OCI-LY3 (cell line): ENCODE data around the gene SPATA24.

Experiments used
- H2AFZ ChIP-seq: fragments of 200-600, 300-600 bp; shearing (Covaris generic); 2 replicates; pipeline ENCODE4 v1.6.0; 2014; ENCODE audit warnings: antibody characterized with exemption, low read depth, low read length
- H3K27ac ChIP-seq: fragments of 200-600, 300-600 bp; sonication (generic); 2 replicates; pipeline ENCODE4 v1.5.1; 2014; ENCODE audit warnings: mild to moderate bottlenecking, low read length, moderate library complexity, mixed read lengths
- H3K27me3 ChIP-seq: fragments of 200-600, 300-600 bp; sonication (generic); 2 replicates; pipeline ENCODE4 v1.6.1; 2014; ENCODE audit warnings: low read depth, low read length, mixed read lengths
- H3K36me3 ChIP-seq: fragments of 200-600, 300-600 bp; sonication (generic); replicated peaks from 2 replicates; pipeline ENCODE3; 2014; ENCODE audit warnings: low read depth, low read length, mixed read lengths
- H3K4me1 ChIP-seq: fragments of 300-600, 200-600 bp; sonication (generic); 2 replicates; pipeline ENCODE4 v1.6.1; 2014; ENCODE audit warnings: low read length, mixed read lengths
- H3K4me2 ChIP-seq: fragments of 200-600, 300-600 bp; sonication (generic); 2 replicates; pipeline ENCODE4 v1.6.1; 2014; ENCODE audit warnings: low read length, mixed read lengths
- H3K4me3 ChIP-seq: fragments of 300-600, 200-600 bp; sonication (generic); 2 replicates; pipeline ENCODE4 v1.5.1; 2014; ENCODE audit warnings: antibody characterized with exemption, mild to moderate bottlenecking, low read length, moderate library complexity
- H3K79me2 ChIP-seq: fragments of 300-600, 200-600 bp; shearing (Covaris generic); 2 replicates; pipeline ENCODE4 v1.6.1; 2014; ENCODE audit warnings: mild to moderate bottlenecking, low read length, mixed read lengths
- H3K9ac ChIP-seq: fragments of 300-600, 200-600 bp; shearing (Covaris generic); 2 replicates; pipeline ENCODE4 v1.6.0; 2014; ENCODE audit warnings: mild to moderate bottlenecking, low read length, moderate library complexity
- H3K9me3 ChIP-seq: fragments of 200-600, 300-600 bp; shearing (Covaris generic); 2 replicates; pipeline ENCODE4 v1.6.1; 2014; ENCODE audit warnings: low read length, mixed read lengths; ENCODE audit not compliant: insufficient read depth
- H4K20me1 ChIP-seq: fragments of 200-600, 300-600 bp; sonication (generic); 2 replicates; pipeline ENCODE4 v1.6.1; 2016; ENCODE audit warnings: low read length, mixed read lengths; ENCODE audit not compliant: insufficient read depth
- EZH2phosphoT487 ChIP-seq: fragments of 200-600 bp; shearing (Covaris generic); IDR thresholded peaks from 2 replicates; pipeline ENCODE4 v1.6.1; 2018; ENCODE audit warnings: antibody characterized with exemption, mixed run types, low read depth
- TF ChIP-seq, protein P1 (sequence below): fragments of 200-600, 300-600 bp; sonication (generic); IDR thresholded peaks from 2 replicates; pipeline ENCODE4 v1.5.1; 2014; ENCODE audit warnings: antibody characterized with exemption, low read length, low read depth

Gene SPATA24

GRCh38 chr5:139368613-139369012 is 35.3 kb downstream of the SPATA24 start:
- Histone ChIP-seq H3K4me2 (no peak overlapping the region), H3K36me3 (peaks cover 14% of the 10 kb centered on the region), H3K4me1 (no peaks in the 10 kb centered on the region), H3K4me3 (no peak overlapping the region), H3K79me2 (no peaks in the 10 kb centered on the region), H4K20me1 (no peaks in the 10 kb centered on the region), H3K9ac (no peak overlapping the region), H3K27me3 (no peaks in the 10 kb centered on the region), H3K27ac (no peak overlapping the region), H2AFZ (no peak overlapping the region), H3K9me3 (no peaks in the 10 kb centered on the region)
- TF ChIP-seq, protein P1, sequence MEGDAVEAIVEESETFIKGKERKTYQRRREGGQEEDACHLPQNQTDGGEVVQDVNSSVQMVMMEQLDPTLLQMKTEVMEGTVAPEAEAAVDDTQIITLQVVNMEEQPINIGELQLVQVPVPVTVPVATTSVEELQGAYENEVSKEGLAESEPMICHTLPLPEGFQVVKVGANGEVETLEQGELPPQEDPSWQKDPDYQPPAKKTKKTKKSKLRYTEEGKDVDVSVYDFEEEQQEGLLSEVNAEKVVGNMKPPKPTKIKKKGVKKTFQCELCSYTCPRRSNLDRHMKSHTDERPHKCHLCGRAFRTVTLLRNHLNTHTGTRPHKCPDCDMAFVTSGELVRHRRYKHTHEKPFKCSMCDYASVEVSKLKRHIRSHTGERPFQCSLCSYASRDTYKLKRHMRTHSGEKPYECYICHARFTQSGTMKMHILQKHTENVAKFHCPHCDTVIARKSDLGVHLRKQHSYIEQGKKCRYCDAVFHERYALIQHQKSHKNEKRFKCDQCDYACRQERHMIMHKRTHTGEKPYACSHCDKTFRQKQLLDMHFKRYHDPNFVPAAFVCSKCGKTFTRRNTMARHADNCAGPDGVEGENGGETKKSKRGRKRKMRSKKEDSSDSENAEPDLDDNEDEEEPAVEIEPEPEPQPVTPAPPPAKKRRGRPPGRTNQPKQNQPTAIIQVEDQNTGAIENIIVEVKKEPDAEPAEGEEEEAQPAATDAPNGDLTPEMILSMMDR: no peak
- TF ChIP-seq EZH2phosphoT487: no peak

GRCh38 chr5:139364466-139364865 is 39.4 kb downstream of the SPATA24 start:
- H3K36me3 ChIP-seq: peaks cover 17% of the 10 kb centered on the region
- H3K4me3 ChIP-seq: no peak overlapping the region
- H3K4me2 ChIP-seq: no peak overlapping the region
- TF ChIP-seq EZH2phosphoT487: no peak
- TF ChIP-seq, protein P1: no peak
- H3K79me2 ChIP-seq: peaks cover 12% of the 10 kb centered on the region
- H2AFZ ChIP-seq: no peak overlapping the region
- no peak overlapping the region for H3K9ac ChIP-seq
- H3K9me3 ChIP-seq: no peaks in the 10 kb centered on the region
- no peaks in the 10 kb centered on the region for H3K4me1 ChIP-seq
- no peak overlapping the region for H3K27ac ChIP-seq
- H3K27me3 ChIP-seq: no peaks in the 10 kb centered on the region
- H4K20me1 ChIP-seq: no peaks in the 10 kb centered on the region

- H3K27ac ChIP-seq: no peak overlapping the region
- H4K20me1 ChIP-seq: peaks cover under 1% of the 10 kb centered on the region; the same call in 1 of the 2 replicates
- no peaks in the 10 kb centered on the region for H3K27me3 ChIP-seq
- H3K9ac ChIP-seq: no peak overlapping the region
- peaks cover 16% of the 10 kb centered on the region for H3K79me2 ChIP-seq
- TF ChIP-seq, protein P1: no peak
- no peak for TF ChIP-seq EZH2phosphoT487
- no peak overlapping the region for H3K4me3 ChIP-seq
- no peak overlapping the region for H3K4me2 ChIP-seq
- H3K36me3 ChIP-seq: peaks cover 13% of the 10 kb centered on the region
- H3K9me3 ChIP-seq: no peaks in the 10 kb centered on the region
- no peak overlapping the region for H2AFZ ChIP-seq
- H3K4me1 ChIP-seq: no peaks in the 10 kb centered on the region
These were observed 40.0 kb downstream of the SPATA24 start for GRCh38 chr5:139363937-139364336.

DNA sequence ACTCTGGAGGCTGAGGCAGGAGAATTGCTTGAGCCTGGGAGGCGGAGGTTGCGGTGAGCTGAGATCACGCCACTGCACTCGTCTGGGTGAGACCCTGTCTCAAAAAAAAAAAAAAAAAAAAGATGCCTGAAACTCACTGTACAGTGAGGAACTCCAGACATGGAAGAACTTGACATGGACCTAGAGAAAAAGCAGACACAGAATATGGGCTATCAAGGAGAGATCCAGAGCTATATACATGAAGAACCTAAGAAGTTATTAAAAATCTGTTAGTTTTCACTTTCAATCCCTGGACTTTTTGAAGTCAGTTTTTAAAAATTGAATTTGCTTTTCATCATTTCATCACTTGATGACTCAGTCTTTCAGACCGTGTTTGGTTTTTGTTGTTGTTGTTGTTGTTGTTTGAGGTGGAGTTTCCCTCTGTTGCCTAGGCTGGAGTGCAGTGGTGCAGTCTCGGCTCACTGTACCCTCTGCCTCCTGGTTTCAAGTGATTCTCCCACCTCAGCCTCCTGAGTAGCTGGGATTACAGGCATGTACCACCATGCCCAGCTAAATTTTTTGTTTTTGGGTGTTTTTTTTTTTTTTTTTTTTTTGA is 42.0 kb downstream of the SPATA24 start:
- Histone ChIP-seq H2AFZ (no peak overlapping the region), H3K4me3 (no peak overlapping the region), H4K20me1 (peaks cover 15% of the 10 kb centered on the region; the same call in 1 of the 2 replicates), H3K79me2 (peaks cover 27% of the 10 kb centered on the region), H3K36me3 (peaks cover 8% of the 10 kb centered on the region), H3K4me1 (no peaks in the 10 kb centered on the region), H3K27me3 (no peaks in the 10 kb centered on the region), H3K4me2 (no peak overlapping the region), H3K9ac (no peak overlapping the region), H3K27ac (no peak overlapping the region), H3K9me3 (no peaks in the 10 kb centered on the region)
- no peak for TF ChIP-seq EZH2phosphoT487
- TF ChIP-seq, protein P1: no peak
